CD8-positive, alpha-beta memory T cell (primary cell): ENCODE data around the gene RHEX. TPM values are rescaled to one million over a fixed set of nuclear protein-coding genes. Genes with fewer than 3 reads are reported as not detected.
A peak's percentile ranks its signal among the peaks of the same experiment; 100 is the strongest.

Experiments used
- CTCF ChIA-PET: fragments of 350-600 bp; sonication (Branson Sonifier 250); formaldehyde crosslinking; loops from one replicate; lab custom pipeline; 2021; ENCODE audit warnings: antibody characterized with exemption; lab: Charles Lee
- POLR2A ChIA-PET: fragments of 350-600 bp; sonication (Branson Sonifier 250); formaldehyde crosslinking; loops from one replicate; lab custom pipeline; 2021; ENCODE audit warnings: antibody characterized with exemption; lab: Charles Lee
- DNase-seq, 5 donors: peaks; one replicate each; pipeline versions ENCODE4 v3.0.0 to v3.0.0-alpha.2; 2020 to 2022; ENCODE audit warnings: mixed read lengths in 1 of 5
- H3K27ac ChIP-seq: one replicate; pipeline ENCODE4 v1.7.0; 2013; ENCODE audit warnings: low read depth, mild to moderate bottlenecking, low read length, moderate library complexity
- H3K27me3 ChIP-seq: 2 replicates; pipeline ENCODE4 v1.7.0; 2013; ENCODE audit warnings: low read length, mild to moderate bottlenecking; ENCODE audit not compliant: insufficient read depth, poor library complexity, severe bottlenecking
- H3K36me3 ChIP-seq: 2 replicates; pipeline ENCODE4 v1.7.0; 2013; ENCODE audit warnings: mild to moderate bottlenecking, low read length, moderate library complexity; ENCODE audit not compliant: insufficient read depth
- H3K4me1 ChIP-seq: 2 replicates; pipeline ENCODE4 v1.7.0; 2013; ENCODE audit warnings: mild to moderate bottlenecking, low read length, moderate library complexity; ENCODE audit not compliant: insufficient read depth
- H3K4me3 ChIP-seq: 2 replicates; pipeline ENCODE4 v1.7.0; 2013; ENCODE audit warnings: mild to moderate bottlenecking, low read length
- H3K9me3 ChIP-seq: 2 replicates; pipeline ENCODE4 v1.7.0; 2013; ENCODE audit warnings: mild to moderate bottlenecking, low read length
- H3K27ac Mint-ChIP-seq, 8 donors: one replicate each; pipeline ENCODE4 v1.8.0; 2020 to 2021; ENCODE audit warnings: mixed read lengths in 8 of 8, mild to moderate bottlenecking in 6 of 8, inconsistent platforms in 3 of 8, moderate library complexity in 3 of 8
- H3K27me3 Mint-ChIP-seq, 2 donors: one replicate each; pipeline ENCODE4 v1.8.0; 2020 to 2021; ENCODE audit warnings: mixed read lengths in 2 of 2, mild to moderate bottlenecking in 1 of 2, moderate library complexity in 1 of 2
- H3K36me3 Mint-ChIP-seq, 3 donors: one replicate each; pipeline ENCODE4 v1.8.0; 2020 to 2021; ENCODE audit warnings: mixed read lengths in 3 of 3, inconsistent platforms in 1 of 3, mild to moderate bottlenecking in 1 of 3
- H3K4me1 Mint-ChIP-seq, 3 donors: one replicate each; pipeline ENCODE4 v1.8.0; 2020 to 2021; ENCODE audit warnings: mixed read lengths in 3 of 3, inconsistent platforms in 1 of 3, mild to moderate bottlenecking in 1 of 3
- H3K4me3 Mint-ChIP-seq, 7 donors: one replicate each; pipeline ENCODE4 v1.8.0; 2020 to 2021; ENCODE audit warnings: mixed read lengths in 7 of 7, mild to moderate bottlenecking in 6 of 7, moderate library complexity in 4 of 7, inconsistent platforms in 2 of 7
- H3K9me3 Mint-ChIP-seq, 5 donors: one replicate each; pipeline ENCODE4 v1.8.0; 2020 to 2022; ENCODE audit warnings: mixed read lengths in 5 of 5, mild to moderate bottlenecking in 3 of 5, moderate library complexity in 2 of 5, inconsistent platforms in 1 of 5
- polyA plus RNA-seq: library from polyadenylated mRNA; unstranded; fragments of 300-500 nt; fragmentation: Illumina TruSeq; gene quantifications from one replicate; pipeline ENCODE4 v1.2.3, GENCODE V29; 2021
- total RNA-seq, 2 experiments: library from RNA; stranded (reverse); gene quantifications; one replicate each; pipeline ENCODE4 v1.2.3, GENCODE V29; 2021

Gene RHEX
- total and polyA plus RNA-seq, 3 experiments from 2014 or later: not detected

DNA sequence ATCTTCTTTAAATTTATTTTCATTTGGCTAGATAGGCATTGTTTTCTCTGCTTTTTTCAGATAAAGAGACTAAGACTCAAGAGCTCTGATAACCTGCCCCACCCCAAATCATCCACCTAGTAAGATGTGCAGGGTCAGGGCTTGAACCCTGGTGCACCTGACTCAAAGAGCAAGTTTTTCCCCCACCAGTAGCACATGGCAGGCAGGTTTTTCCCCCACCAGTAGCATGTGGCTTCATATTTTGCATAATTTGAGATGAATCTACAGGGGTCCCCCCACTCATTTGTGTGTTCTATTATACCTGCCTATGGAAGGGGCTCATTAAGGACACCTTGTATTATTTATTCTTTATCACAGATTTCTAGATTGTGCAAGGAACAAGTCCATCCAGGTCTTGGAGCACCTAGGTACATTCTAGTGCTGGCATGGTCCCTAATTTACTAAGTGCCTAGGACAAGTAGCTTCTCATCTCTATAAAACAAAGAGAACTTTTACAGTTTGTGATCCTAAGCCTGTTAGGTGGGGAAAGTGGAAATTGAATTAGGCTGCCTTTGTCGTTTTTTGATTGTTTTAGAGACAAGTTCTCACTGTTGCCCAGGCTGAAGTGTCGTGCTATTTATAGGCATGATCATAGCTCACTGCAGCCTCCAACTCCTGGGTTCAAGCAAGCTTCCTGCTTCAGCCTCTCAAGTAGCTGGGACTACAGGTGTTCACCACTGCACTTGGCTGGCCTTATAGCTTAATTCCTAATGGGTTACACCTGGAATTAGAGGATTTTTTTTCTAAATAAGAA lies 16.1 kb upstream of the RHEX start:
- Mint-ChIP-seq H3K4me1 (peaks cover 11 to 18% (median 16%) of the 10 kb centered on the region in 3 donors), H3K4me3 (no peak overlapping the region), H3K9me3 (no peaks in the 10 kb centered on the region), H3K27ac (peak overlapping the region in 1 of 8 donors; percentile 42), H3K36me3 (no peaks in the 10 kb centered on the region), H3K27me3 (peaks cover 6 to 32% of the 10 kb centered on the region in 2 donors)
- ChIA-PET POLR2A (no interaction called here), CTCF (interaction anchor here (1.5 kb wide), 1 partner anchor 16 kb away, joined by 3 read pairs; no protein-coding TSS in a partner anchor)
- Histone ChIP-seq H3K4me3 (no peak overlapping the region), H3K36me3 (no peaks in the 10 kb centered on the region), H3K27ac (no peak overlapping the region), H3K9me3 (no peaks in the 10 kb centered on the region), H3K27me3 (no peaks in the 10 kb centered on the region), H3K4me1 (no peaks in the 10 kb centered on the region)
- no peak for DNase-seq

DNA sequence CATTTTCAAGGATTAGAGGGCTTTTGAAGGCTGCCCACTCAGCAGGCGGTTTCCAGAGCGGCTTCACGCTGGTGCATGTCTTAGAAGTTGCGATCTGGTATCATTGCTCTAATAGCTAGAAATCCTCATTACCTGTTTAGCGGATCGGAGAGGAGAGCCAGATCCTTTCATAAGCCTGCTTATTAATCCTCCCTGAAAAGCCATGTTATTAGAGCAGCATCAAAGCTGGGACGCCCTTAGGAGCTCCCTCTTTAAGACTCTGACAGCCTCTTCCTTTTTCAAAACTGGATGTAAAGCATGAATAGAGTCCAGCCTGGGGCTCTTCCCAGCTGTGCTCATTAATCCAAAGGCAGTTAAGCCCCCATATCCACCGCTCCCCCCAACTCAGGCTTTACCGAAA lies 15.4 kb upstream of the RHEX start:
- Mint-ChIP-seq H3K4me1 (peaks cover 11 to 18% (median 16%) of the 10 kb centered on the region in 3 donors), H3K27me3 (peaks cover 3 to 32% of the 10 kb centered on the region in 2 donors), H3K36me3 (no peaks in the 10 kb centered on the region), H3K9me3 (no peaks in the 10 kb centered on the region), H3K4me3 (no peak overlapping the region), H3K27ac (no peak overlapping the region)
- Histone ChIP-seq H3K27ac (no peak overlapping the region), H3K4me3 (no peak overlapping the region), H3K36me3 (no peaks in the 10 kb centered on the region), H3K27me3 (no peaks in the 10 kb centered on the region), H3K4me1 (no peaks in the 10 kb centered on the region), H3K9me3 (no peaks in the 10 kb centered on the region)
- no peak for DNase-seq
- POLR2A ChIA-PET: no interaction called here
- CTCF ChIA-PET: interaction anchor here (1.5 kb wide), 1 partner anchor 17 kb away, joined by 3 read pairs; no protein-coding TSS in a partner anchor

DNA sequence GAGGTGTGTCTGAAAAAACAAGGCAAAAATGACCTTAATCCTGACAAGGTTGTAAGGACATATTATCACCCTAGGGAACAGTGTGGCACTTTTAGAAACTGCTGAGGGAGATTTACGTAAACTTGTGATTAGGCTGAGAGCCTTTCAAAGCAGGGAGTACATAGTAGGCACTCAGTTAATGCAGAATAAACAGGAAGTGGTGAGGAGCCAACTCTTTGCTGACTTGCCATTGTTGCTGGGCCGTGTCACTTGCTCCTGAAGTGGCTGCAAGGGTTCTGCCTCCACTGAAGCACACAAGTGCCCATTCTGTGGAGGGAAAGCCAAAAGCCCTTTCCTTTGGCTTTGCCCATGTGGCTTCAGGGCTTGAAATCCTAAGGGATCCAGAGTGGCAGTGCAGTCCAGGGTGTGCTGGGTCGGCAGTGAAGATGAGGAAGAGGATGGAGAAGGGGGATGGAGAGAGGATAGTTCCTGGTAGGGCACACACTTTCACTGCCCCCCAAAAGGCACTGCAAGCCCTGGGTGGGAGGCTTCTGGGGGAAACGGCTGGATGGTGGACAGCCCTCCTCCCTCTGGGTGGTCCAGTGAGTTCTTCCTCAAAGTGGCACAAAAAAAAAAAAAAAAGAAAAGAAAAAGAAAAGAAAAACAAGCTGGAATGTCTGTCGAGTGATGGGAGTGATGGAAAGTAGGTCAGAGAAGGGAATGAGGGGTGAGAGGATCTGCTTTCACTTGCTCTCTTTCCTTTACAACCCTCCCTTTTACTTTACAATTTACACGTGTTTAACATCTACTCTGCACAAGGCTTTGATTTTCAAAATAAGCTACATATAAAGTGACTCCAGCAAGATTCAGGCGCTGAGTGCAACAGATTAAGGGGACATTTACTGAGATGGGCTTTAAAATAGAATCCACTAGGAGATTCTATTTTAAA lies 13.7 kb upstream of the RHEX start:
- Histone ChIP-seq H3K27ac (no peak overlapping the region), H3K4me3 (no peak overlapping the region), H3K27me3 (no peaks in the 10 kb centered on the region), H3K4me1 (no peaks in the 10 kb centered on the region), H3K9me3 (no peaks in the 10 kb centered on the region), H3K36me3 (no peaks in the 10 kb centered on the region)
- Mint-ChIP-seq H3K36me3 (no peaks in the 10 kb centered on the region), H3K27me3 (peaks cover 3 to 30% of the 10 kb centered on the region in 2 donors), H3K27ac (peak overlapping the region; percentile 9 to 95 (median 28)), H3K4me3 (no peak overlapping the region), H3K4me1 (peaks cover 11 to 18% (median 16%) of the 10 kb centered on the region in 3 donors), H3K9me3 (no peaks in the 10 kb centered on the region)
- ChIA-PET POLR2A (no interaction called here), CTCF (no interaction called here)
- DNase-seq: no peak

DNA sequence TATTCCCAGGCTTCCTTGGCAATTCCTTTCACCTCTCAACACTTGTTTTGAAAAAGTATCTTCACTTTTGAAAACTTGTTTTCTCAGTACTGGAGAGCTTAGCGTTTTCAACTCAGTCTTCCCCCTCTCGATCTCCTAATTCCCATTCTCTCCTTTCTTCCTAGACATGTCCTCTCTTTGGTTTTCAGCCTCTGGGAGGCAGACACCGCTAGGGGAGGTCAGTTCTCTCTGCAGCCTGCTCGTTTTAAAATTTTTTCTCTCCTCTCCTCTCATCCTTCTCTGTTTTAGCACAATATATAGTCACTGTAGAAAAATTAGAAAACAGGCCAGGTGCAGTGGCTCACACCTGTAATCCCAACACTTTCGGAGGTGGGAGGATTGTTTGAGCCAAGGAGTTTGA lies 12.6 kb upstream of the RHEX start:
- H3K27me3 Mint-ChIP-seq: peaks cover 3 to 25% of the 10 kb centered on the region in 2 donors

DNA sequence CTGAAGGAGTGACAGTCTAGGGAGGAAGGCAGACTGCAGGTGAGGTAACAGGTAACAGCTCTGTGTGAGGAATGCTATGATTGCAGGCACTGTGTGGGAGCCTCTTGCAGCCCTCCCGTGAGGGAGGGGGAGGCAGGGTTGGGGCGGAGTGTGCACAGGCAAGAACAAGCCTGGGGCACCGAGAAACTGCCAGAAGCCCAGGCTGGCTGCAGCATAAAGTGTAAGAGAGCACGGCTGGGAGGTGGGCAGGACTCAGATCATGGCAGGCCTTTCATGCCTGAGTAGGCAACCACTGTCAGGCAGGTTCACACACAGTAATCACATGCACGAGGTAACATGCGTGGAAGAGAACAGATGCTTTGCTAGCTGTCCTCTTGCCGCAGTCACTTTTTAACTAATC lies 11.3 kb upstream of the RHEX start:
- Mint-ChIP-seq H3K27ac (no peak overlapping the region), H3K4me3 (no peak overlapping the region), H3K9me3 (no peaks in the 10 kb centered on the region), H3K36me3 (no peaks in the 10 kb centered on the region), H3K27me3 (peaks cover 3 to 22% of the 10 kb centered on the region in 2 donors), H3K4me1 (peaks cover 11 to 18% (median 13%) of the 10 kb centered on the region in 3 donors)
- ChIA-PET CTCF (no interaction called here), POLR2A (no interaction called here)
- Histone ChIP-seq H3K27me3 (no peaks in the 10 kb centered on the region), H3K27ac (no peak overlapping the region), H3K36me3 (no peaks in the 10 kb centered on the region), H3K4me1 (no peaks in the 10 kb centered on the region), H3K4me3 (no peak overlapping the region), H3K9me3 (no peaks in the 10 kb centered on the region)
- DNase-seq: no peak

More for the DNA sequence above, 12.6 kb upstream of the RHEX start:
- H3K4me3 Mint-ChIP-seq: no peak overlapping the region
- no peaks in the 10 kb centered on the region for H3K36me3 Mint-ChIP-seq
- H3K4me1 ChIP-seq: no peaks in the 10 kb centered on the region
- H3K9me3 Mint-ChIP-seq: no peaks in the 10 kb centered on the region
- no peak for DNase-seq
- POLR2A ChIA-PET: no interaction called here
- CTCF ChIA-PET: no interaction called here
- H3K4me3 ChIP-seq: no peak overlapping the region
- H3K27ac Mint-ChIP-seq: peak overlapping the region in 1 of 8 donors; percentile 89
- H3K9me3 ChIP-seq: no peaks in the 10 kb centered on the region
- no peaks in the 10 kb centered on the region for H3K36me3 ChIP-seq
- H3K27ac ChIP-seq: no peak overlapping the region
- no peaks in the 10 kb centered on the region for H3K27me3 ChIP-seq
- H3K4me1 Mint-ChIP-seq: peaks cover 11 to 18% (median 13%) of the 10 kb centered on the region in 3 donors

DNA sequence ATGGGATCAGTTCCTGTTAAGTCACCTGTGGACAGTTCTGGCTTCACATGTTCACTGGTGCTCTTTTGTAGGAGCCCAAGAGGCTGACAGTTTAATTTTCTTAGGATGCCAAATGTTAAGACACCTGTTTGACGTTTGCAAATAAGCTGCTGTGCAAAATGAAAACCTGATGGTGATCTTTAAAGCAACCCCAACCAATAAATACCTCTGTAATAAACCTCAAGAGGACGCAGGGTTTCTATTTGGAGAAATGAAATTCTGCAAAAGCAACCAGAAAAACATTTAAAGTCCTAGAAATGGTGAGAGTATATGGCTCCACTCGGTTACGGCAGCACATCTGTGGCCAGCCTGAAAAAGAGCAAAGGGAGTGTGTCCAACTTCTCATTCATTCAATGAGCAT lies 5.7 kb upstream of the RHEX start:
- no peaks in the 10 kb centered on the region for H3K27me3 ChIP-seq
- peaks cover 4 to 17% (median 7%) of the 10 kb centered on the region in 3 donors for H3K4me1 Mint-ChIP-seq
- H3K4me3 Mint-ChIP-seq: no peak overlapping the region
- no peaks in the 10 kb centered on the region for H3K4me1 ChIP-seq
- ChIA-PET CTCF (no interaction called here), POLR2A (no interaction called here)
- H3K9me3 Mint-ChIP-seq: no peaks in the 10 kb centered on the region
- H3K36me3 Mint-ChIP-seq: no peaks in the 10 kb centered on the region
- no peaks in the 10 kb centered on the region for H3K36me3 ChIP-seq
- no peak overlapping the region for H3K27ac Mint-ChIP-seq
- H3K4me3 ChIP-seq: no peak overlapping the region
- H3K27ac ChIP-seq: no peak overlapping the region
- no peak for DNase-seq
- peaks cover 4 to 19% of the 10 kb centered on the region in 2 donors for H3K27me3 Mint-ChIP-seq
- no peaks in the 10 kb centered on the region for H3K9me3 ChIP-seq

DNA sequence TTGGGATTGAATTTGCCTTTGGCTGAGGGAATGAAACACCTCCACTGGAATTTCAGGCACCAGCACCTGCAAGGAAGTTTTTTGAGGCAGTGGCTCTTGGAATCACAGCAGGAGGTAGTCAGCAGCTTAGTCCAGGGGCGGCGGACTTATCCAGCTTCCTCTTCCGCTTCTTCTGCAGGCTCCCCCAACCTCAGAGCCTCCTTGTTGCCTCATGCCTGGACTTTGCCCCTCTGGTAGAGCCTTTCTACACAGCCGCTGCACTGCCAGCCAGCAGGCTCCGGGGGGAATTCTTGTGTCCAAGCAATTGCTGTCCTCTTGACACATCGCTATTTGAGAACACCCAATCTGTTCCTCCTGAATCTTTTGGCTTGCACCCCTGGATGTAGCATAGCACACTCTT lies 4.4 kb upstream of the RHEX start:
- H3K27ac Mint-ChIP-seq: no peak overlapping the region
- no peaks in the 10 kb centered on the region for H3K9me3 Mint-ChIP-seq
- peaks cover 4 to 15% of the 10 kb centered on the region in 2 donors for H3K27me3 Mint-ChIP-seq
- Histone ChIP-seq H3K36me3 (no peaks in the 10 kb centered on the region), H3K9me3 (no peaks in the 10 kb centered on the region), H3K4me1 (no peaks in the 10 kb centered on the region), H3K4me3 (no peak overlapping the region), H3K27ac (no peak overlapping the region), H3K27me3 (no peaks in the 10 kb centered on the region)
- ChIA-PET CTCF (no interaction called here), POLR2A (no interaction called here)
- peaks cover 7 to 23% (median 12%) of the 10 kb centered on the region in 3 donors for H3K4me1 Mint-ChIP-seq
- H3K4me3 Mint-ChIP-seq: no peak overlapping the region
- no peak for DNase-seq
- H3K36me3 Mint-ChIP-seq: no peaks in the 10 kb centered on the region

DNA sequence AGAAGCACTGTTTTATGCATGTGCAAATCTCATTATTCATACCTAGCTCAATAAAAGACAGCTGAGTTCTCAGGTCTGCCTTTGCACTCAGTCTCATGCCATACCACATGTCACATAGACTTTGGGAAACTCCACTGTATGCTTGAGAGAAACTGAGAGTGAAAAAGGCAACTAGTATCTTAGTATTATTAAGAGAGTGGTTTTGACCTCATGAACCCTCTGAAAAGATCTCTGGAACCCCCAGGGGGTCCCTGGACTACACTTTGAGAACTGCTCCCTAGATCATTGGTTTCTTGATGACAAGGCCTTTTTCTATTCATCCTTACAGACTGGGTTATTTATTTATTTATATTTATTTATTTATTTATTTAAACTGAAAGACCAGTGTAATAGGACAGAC lies 3.7 kb upstream of the RHEX start:
- no peaks in the 10 kb centered on the region for H3K27me3 ChIP-seq
- POLR2A ChIA-PET: no interaction called here
- Mint-ChIP-seq H3K4me1 (peaks cover 7 to 23% (median 12%) of the 10 kb centered on the region in 3 donors), H3K36me3 (no peaks in the 10 kb centered on the region), H3K27ac (no peak overlapping the region), H3K9me3 (no peaks in the 10 kb centered on the region), H3K4me3 (no peak overlapping the region), H3K27me3 (peaks cover 4 to 15% of the 10 kb centered on the region in 2 donors)
- CTCF ChIA-PET: no interaction called here
- no peak for DNase-seq
- H3K4me3 ChIP-seq: no peak overlapping the region
- no peaks in the 10 kb centered on the region for H3K36me3 ChIP-seq
- H3K4me1 ChIP-seq: no peaks in the 10 kb centered on the region
- no peaks in the 10 kb centered on the region for H3K9me3 ChIP-seq
- no peak overlapping the region for H3K27ac ChIP-seq
